ENCODE measurements around the gene RHOU.
"Not testable (repeated sequence)": the region's sequence is repeated elsewhere in the genome, so short reads cannot be mapped to it uniquely, and the experiment has no call there.

The RHOU gene

DNA sequence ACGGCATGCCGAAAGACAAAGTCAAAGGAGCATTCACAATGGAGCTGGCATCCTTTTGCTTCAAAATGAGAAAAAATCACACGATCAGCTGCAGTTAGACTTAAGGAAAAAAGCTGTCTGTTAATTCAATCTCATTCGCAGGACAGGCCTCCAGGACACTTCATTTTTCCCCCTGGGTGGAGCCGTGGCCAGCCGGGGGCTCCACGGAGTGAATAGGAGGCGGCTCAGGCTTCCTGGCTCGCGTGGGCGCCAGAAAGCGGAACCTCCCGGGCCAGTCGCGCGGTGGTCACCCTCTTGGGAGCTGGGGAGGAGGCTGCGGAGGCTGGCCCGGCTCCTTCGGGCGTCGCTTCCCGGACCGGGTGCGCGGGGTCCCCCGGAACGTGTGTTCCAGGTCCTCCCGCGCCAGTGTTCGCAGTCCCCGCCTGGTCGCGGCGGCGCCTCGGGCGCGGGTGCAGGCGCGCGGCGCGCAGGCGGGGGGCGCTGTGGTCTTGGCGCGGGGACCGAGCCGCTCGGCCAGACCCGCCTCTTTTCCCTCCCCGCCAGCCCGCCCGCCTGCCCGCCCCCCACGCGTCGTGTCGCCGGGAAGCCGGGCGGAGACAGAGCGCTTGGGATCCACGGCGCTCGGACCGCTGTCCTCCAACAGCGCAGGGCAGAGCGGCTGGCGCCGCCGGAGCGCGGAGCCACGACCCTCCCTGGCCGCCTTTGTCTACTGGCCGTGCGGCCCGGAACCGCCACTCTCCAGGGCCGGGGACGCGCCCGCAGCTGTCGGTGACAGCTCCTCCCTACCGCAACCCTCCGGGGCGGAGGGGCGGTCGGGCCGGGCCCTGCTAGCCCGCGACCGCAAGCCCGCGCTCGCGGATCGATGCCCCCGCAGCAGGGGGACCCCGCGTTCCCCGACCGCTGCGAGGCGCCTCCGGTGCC, at the start of gene RHOU:
TSS of gene RHOU (plus strand) at position 599 of the 921 bp plus-strand sequence. CDS start at position 863, 264 bp downstream.
- peak in 1 of 2 donors; percentile 93 for DNase-seq

DNA sequence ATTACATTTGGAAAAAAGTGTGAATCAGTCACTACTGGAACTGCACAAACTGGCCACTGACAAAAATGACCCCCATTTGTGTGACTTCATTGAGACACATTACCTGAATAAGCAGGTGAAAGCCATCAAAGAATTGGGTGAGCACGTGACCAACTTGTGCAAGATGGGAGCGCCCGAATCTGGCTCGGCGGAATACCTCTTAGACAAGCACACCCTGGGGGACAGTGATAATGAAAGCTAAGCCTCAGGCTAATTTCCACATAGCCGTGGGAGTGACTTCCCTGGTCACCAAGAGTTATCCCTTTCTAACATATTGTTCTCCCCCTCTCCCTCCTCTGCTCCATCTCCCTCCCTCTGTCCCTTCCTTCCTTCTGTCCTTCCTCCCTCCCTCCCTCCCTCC, 47.7 kb upstream of the RHOU start:
- DNase-seq: no peak

DNA sequence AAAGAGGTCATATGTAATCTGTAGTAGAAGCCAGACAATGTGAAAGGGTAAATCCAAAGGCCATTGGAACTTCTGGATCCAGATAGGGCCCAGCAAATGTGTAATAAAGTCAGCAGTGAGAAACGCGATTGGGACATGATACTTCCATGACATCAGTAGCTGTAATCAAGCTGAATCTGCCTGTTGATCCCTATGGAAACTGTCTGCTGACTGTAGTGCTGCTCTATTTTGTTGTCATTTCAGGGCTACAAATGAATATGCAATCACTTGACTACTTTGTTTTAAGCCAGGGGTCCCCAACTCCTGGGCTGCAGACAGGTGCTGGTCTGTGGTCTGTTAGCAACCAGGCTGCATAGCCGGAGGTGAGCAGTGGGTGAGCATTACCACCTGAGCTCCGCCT, 46.0 kb upstream of the RHOU start:
- no peak for DNase-seq

DNA sequence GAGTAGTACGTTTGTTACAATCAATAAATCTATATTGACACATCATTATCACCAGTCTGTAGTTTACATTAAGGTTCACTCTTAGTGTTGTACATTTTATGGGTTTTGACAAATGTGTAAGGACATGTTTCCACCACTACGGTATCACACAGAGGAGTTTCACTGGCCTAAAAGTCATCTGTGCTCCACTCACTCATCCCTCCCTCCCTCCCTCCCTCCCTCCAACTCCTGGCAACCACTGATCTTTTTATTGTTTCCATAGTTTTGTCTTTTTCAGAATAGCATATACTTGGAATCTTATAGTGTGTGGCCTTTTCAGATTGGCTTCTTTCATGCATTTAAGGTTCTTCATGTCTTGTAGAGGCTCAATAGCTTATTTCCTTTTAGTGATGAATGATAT, 44.1 kb upstream of the RHOU start:
- DNase-seq: no peak

DNA sequence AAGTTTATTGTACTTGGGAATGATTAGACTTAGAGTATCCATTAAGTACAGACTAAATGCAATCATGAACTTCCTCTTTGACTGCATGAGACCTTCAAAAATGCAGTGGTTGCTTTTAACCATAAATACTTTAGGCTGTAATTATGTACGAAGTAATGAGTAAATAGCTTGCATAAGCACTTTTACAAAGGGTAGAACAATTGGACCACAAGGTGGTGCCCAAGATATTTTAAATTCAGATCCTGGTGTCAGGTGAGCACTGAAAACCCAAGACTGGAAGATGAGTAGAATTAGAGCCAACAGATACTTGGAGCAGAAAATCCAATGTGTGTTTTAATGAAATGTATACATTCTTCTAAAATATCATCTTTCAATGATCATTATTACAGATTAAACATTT, 43.4 kb upstream of the RHOU start:
- no peak for DNase-seq

DNA sequence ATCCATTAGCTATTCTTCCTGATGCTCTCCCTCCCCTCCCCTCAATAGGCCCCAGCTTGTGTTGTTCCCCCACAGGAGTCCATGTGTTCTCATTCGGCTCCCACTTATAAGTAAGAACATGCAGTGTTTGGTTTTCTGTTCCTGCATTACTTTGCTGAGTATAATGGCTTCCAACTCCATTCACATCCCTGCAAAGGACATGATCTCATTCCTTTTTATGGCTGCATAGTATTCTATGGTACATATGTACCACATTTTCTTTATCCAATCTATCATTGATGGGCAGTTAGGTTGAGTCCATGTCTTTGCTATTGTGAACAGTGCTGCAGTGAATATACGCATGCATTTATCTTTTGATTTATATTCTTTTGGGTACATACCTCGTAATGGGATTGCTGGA, 40.8 kb upstream of the RHOU start:
- DNase-seq: not testable (repeated sequence)

DNA sequence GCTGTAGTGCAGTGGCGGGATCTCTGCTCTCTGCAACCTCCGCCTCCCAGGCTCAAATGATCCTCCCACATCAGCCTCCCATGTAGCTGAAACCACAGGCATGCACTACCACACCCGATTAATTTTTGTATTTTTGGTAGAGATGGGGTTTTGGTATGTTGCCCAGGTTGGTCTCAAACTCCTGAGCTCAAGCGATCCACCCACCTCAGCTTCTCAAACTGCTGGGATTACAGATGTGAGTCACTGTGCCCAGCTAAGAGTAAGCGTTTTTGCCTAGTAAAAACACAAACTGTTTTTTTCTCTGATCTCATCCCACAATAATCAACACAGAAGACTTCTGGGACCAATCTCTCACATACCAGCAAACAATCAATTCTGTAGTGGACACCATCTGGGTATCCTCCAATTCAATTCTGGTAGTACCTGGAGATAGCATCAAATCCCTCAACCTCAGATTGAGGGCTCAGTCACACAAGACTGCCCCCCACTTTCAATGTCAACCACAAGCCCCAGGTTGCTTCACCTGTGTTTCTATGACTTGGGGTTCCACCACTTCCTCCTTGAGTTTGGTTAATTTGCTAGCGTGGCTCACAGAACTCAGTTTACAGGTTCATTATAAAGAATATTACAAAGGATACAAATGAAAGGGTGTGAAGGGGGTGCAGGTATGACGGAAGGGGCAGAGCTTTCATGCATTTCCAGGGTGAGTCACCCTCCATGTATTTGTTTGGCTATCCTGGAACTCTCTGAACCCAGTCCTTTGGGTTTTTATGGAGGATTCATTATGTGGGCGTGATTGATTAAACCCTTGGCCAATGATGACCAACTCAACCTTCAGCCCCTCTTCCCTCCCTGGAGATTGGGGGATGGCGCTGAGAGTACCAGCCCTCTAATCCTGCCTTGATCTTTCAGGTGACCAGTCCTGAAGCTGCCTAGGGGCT, 40.0 kb upstream of the RHOU start:
- no peak for DNase-seq

DNA sequence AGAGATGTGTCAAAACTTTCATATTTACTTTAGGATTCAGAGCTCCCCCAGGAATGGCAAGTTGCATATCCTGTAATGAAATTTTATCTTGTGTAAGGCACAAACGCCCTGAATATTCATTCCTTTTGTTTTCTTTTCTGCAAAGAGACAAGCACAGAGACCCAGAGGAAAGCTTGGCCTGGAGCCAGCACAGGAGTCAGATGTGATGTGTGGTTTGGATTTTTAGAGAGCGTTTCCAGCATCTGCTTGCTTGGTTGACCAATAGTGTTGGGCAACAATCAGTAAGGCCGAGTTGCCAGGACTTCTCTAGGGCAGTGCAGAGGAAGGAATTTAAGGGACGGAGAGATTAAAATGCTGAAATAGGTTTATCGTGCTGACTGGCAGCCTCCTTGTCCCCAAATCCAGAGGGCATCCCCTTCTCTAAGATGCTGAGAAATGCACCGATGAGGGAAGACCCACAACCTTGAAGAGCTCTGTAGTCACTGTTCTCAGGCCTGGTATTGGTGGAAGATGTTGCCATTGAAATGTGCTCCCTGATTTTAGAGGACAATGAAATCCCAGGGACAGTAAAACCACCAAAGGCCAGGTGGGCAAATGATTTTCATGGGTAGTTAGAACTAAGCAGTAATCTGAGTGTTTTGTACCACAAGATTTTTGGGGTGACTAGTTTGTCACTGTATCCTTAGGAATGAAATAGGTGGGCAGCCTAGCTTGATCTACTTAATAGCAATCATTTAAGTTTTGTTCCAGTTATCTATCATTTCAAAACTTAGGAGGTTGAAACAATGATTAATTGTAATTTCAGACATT, 37.9 kb upstream of the RHOU start:
- DNase-seq: peak in 1 of 2 donors; percentile 15

DNA sequence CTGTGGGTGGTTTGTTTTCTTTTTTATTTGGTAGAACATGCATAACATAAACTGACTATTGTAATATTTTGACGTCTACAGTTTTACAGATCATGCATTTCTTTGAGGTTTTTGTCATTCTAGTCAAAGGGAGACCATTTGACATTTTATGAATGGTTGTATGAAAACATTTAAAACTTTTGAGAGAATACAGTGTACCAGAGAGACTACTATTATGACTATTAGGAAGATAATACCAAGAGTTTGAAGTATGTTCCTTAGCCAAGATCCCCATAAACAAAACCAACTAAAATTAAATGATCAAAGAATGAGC, 37.3 kb upstream of the RHOU start:
- no peak for DNase-seq

DNA sequence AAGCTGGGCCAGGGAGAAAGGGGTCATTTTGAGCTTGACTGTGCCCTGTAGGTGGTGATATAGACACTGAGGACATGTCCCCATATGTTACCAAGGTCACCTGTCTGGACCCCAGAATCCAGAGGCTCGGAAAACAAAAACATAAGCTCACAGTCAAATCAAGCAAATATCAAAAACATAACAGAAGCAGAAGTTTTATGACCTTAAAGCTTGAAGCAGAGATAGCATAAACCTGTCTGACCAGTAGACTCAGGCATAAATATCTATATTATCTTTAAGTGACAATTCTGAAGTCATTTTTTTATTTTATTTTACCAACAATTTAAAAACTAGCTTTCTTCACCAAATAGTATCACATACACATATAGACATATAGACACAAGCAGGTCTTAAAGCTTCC, 32.8 kb upstream of the RHOU start:
- no peak for DNase-seq

DNA sequence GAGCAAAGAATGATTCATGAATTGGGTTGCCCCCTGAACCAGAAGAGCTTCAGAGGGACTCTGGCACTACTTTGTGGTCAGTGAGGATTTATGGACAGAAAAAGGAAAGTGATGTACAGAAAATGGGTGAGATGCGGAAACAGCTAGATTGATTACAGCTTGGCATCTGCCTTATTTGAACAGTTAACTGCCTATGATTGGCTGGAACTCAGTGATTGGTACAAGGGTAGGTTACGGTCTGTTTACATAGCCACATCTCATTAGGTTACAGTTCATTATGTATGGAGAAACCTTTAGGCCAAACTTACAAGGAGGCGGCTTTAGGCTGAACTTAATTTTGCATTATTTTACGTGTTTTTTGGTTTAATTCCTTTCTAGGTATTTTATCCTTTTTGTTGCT, 29.0 kb upstream of the RHOU start:
- no peak for DNase-seq

DNA sequence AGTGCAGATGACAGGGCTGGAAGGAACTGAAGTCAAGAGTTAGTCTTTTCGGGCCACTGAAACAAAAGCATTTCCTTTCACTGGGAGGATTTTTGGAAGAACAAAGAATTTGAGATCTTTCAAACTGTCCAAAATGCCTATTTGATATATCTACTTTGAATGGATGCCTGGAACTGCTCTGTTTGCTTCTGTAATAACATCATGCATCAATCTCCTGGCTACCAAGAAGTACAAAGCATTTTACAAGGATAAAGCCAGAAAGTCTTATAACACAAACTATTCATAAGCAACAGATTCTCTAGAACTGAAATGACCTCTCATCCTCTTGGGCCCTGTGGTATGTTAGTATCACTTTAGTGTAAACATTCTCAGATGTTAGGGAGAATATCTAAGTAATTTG, 18.2 kb upstream of the RHOU start:
- DNase-seq: no peak

DNA sequence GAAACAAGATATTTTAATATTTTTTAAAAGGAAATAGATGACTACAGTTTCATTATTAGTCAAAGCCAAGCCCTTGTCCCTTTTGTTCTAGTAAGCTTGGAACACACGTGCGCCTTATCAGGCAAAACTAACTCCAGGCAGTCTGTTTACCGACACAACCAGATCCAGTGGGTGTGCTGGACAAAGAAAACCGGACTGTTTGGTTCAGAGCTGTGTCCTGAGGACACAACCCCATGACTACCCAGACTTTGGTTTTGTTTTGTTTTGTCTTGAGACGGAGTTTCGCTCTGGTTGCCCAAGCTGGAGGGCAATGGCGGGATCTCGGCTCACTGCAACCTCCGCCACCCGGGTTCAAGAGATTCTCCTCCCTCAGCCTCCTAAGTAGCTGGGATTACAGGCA, 13.9 kb upstream of the RHOU start:
- DNase-seq: no peak

DNA sequence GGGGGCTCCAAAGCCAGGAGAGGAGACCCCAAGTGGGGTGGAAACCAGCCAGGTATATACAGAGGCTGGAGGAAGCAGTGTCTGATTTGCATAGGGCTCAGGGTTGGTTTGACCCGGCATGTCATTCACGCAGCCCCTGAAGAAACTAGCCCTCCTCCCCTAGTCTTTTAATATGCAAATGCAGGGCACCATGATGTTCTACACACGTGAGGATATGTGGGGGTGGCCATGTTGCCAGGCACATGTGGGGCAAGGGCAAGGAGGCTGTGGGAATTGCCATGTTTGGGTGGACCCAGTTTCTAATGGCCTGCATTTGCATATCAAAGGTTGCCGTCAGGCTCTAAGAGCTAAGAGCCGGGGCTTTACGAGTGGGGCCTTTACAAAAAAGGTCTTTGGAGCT, 12.0 kb upstream of the RHOU start:
- no peak for DNase-seq

DNA sequence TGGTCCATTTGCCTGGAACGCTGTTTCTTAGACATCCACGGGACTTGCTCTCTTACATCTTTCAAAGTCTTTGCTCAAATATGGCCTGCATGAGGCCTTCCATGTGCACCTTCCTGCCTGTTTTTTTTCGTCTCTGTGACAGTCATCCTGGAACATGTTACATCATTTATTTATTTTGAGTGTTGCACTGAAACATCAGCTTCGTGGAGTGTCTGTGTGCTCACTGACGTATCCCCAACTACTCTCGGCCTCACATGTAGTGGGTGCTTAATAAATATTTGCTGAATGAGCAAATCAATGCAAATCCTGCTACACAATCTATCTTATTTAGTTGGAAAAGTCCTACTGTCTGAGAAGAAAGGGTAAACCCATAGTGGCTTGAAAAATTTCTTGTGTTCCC, 11.4 kb upstream of the RHOU start:
- no peak for DNase-seq

DNA sequence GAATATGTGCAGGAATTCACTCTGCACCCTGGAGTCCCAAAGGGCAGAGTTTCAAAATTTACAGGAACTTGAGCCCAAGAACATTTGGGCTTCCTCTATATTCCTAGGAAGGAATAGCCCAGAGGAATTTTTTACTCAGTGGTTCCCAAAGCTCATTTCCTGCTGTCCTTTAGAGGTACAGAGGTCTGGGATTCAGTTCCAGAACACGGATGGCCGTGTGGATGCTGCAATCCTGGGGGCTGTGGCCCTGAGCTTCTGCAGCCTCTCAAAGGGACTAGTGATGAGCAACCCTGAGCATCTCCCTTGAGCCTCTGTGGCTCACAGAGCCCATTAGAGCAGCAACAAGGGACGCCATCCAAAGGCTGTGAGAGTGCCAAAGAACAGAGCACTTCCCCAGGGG, 10.1 kb upstream of the RHOU start:
- DNase-seq: no peak

DNA sequence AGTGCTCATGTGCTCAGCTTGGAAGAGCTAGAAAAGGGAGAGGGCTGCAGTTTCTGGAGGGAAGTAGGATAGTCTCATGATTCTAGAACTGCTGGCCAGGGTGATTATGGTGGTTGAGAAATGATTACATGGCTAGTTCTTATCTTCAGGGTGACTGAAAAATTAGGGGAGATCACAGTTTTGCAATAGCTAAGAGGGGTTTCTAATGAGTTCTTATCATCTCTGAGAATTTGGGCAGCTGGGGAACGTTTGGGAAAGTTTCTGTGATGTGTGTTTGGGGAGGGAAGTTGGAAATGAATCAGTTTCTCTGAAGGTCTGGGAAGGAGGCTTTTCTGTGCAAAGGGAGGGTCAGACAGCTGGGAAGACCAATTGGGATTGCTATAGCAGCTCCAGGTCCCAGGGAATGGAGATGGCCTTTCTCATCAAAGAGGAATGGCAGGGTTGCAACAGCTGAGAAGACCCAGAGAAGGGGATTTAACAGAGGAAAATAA, 7.6 kb upstream of the RHOU start:
- DNase-seq: no peak

DNA sequence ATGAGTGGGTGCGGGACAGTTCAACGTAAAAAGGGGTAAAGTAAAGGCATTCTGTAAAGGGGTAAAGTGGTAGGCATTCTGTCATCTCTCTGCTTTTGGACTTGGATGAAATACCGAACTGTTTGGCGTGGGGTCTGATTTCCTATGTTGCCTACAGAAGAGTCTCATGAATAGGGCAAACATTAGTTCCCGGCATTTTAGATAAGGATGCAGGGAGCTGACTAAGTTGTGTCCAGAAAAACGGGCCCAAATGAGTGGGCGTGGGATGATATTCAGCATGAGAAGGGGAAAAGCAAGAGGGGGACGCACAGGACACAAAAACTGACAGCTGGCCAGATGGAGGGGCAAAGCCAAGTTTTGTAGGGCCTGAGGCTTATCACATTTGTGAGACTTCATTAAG, 2.9 kb upstream of the RHOU start:
- no peak for DNase-seq

DNA sequence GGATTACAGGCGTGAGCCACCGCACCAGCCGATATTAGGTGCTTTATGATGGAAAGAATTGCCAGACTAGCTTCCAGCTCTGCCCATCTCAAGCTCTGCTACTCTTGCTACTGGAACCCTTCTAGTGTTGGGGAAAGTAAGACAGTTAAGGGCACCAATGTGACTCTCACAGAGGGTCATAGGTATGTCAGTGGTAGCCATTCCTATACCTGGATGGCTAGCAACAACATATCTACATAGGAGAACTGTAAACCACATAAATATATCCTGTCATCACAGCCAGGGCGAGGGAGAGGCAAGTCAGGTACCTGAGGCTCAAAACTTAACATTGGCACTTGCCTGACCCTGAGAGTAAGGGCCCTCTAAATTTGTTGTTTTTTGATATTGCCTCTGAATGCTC, 1.7 kb upstream of the RHOU start:
- DNase-seq: no peak

DNA sequence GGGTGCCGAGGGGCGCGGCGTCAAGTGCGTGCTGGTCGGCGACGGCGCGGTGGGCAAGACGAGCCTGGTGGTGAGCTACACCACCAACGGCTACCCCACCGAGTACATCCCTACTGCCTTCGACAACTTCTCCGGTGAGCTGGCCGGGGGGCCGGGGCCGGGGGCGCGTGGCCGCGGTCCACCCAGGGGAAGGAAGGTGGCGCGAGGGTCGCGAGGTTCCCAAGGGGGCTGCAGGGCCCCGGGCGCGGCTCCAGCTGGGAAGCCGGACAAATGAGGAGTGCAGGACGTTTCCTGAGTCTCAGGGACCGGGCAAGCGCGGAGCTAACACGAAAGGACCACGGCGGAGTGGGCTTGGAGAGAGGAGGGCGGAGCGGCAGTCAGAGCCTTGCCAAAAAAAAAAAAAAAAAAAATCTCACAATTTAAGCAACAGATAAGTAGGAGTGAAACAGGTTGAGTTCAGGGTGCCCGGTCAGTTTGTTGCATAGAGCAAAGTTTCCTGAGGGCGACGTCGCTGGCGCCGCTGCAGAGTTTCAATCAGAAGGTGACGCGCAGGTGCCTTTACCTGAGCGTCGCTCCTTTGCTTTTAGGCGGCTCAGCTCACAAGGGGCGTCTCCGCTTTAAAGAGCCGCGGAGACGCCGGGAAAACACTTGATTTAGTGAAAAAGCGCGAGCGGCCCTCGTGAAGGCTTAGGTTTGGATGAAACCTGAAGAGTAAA, 750 bp downstream of the RHOU start:
- peak in 1 of 2 donors; percentile 38 for DNase-seq

DNA sequence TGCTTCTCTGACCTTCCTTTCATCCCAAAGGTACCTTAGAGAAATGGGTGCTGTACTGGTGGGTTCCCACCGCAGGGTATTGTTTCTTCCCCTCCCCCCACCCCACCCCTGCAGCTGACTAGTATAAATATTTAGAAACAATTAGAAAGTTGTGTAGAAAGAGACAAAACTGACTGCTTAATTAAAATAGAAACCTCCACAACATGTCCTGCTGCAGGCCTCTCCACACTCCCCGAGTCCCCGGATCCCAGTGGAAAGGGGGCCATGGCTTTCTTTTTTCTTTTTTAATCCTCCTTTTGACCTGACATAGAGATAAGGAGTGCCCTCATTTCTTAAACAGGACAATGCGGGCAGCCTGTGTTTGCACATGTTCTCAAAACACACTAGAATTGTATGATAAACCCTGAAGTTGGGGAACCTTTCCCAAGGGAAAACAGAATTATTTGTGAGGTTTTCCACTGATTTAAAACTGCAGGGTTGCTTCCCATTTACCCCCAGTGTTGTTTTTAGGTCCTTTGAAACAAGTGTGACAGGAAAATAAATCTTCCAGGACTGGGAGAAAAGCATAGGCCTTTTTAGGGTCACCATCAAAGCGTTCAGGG, 1.7 kb downstream of the RHOU start:
- no peak for DNase-seq

DNA sequence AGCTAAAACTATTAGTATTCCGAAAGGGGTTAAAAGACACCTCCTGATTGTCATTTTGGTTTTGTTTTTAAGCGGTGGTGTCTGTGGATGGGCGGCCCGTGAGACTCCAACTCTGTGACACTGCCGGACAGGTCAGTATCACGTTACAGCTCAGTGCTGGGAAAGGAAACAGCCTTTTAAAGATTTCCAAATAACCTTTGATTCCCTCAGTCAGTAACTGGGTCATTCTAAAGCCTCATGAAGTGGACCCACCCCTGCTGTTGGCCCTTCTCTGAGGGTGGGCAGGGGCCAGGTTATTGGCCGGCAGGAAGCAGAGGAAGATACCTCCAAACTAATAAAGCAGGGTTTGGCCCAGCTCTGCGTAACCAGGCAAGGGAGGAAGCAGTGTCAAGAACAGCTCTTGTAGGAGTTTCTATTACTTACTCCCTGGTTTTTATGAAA, 2.3 kb downstream of the RHOU start:
- DNase-seq: no peak
